Brain microvascular endothelial cell (primary cell): ENCODE results near the gene SNTA1.
"Not testable (repeated sequence)": the region's sequence is repeated elsewhere in the genome, so short reads cannot be mapped to it uniquely, and the experiment has no call there.

Experiments
- DNase-seq: peaks from one replicate; pipeline ENCODE4 v3.0.0-alpha.2; 2020
- H3K27ac ChIP-seq: fragments of 250-450 bp; sonication (Bioruptor Pico); 2 replicates; pipeline ENCODE4 v1.5.1; 2020; ENCODE audit warnings: mild to moderate bottlenecking, moderate library complexity
- H3K27me3 ChIP-seq: fragments of 250-450 bp; sonication (Bioruptor Pico); replicated peaks from 2 replicates; pipeline ENCODE4 v1.5.1; 2020; ENCODE audit warnings: mild to moderate bottlenecking
- H3K36me3 ChIP-seq: fragments of 250-450 bp; sonication (Bioruptor Pico); replicated peaks from 2 replicates; pipeline ENCODE4 v1.5.1; 2020; ENCODE audit warnings: mild to moderate bottlenecking
- H3K4me3 ChIP-seq: 2 replicates; pipeline ENCODE4 v1.5.1; 2011; ENCODE audit warnings: low read depth, mild to moderate bottlenecking, control low read depth, low read length, moderate library complexity
- in situ Hi-C: cut with HindIII; loops from 2 replicates; pipeline ENCODE4 v1.10.0; 2017; ENCODE audit warnings: low sequenced_read_pairs, low pct_ligation_motif_present
- TF ChIP-seq, protein P1 (sequence below): IDR thresholded peaks from 2 replicates; pipeline ENCODE4 v1.5.1; 2011; ENCODE audit warnings: low read depth, mild to moderate bottlenecking, moderate library complexity, low read length, control low read depth, inconsistent platforms; ENCODE audit errors: missing control alignments

Gene SNTA1

DNA sequence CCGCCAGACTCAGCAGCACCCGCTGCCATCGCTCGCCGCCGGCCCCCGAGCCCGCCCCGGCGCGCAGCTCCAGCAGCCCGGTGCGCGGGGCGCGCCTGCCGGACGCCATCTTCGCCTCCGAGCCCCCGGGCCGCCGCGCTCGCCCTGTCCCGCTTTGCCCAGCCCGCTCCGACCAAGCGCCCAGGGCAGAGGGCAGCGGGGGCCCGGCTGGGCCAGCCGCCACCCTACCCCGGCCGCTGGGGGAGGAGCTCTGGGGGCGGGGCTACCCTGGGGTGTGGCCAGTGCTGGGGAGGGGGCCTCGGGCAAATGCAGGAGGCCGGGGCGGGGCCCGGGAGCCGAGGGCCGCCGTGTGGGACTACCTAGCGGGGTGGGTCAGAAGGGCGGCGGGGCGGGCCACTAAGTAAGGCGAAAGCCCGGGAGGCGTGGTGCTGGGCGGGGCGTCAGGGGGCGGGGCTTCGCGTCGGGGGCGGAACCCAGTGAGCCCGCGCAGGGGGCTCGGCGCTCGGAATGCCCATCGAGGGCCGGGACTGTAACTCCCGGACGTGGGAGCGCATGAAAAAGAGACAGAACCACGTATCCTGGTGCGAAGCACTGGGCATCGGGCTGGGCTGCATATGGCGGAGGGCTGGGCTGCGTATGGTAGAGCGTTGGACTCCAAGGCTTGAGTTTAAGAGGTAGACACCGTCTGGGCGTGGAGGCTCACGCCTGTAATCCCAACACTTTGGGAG lies at the start of gene SNTA1:
Gene SNTA1, minus strand, starts transcription at position 252 of the 728 bp plus-strand sequence. Its CDS starts 143 bp downstream, at position 109.
- in situ Hi-C loops: no loop called here
- H3K27ac ChIP-seq: no peak within 1 kb of the TSS
- DNase-seq: peak; percentile 32
- H3K27me3 ChIP-seq: no peaks in the 10 kb centered on the region
- no peaks in the 10 kb centered on the region for H3K36me3 ChIP-seq
- H3K4me3 ChIP-seq: peak within 1 kb of the TSS; percentile 72
- TF ChIP-seq, protein P1, sequence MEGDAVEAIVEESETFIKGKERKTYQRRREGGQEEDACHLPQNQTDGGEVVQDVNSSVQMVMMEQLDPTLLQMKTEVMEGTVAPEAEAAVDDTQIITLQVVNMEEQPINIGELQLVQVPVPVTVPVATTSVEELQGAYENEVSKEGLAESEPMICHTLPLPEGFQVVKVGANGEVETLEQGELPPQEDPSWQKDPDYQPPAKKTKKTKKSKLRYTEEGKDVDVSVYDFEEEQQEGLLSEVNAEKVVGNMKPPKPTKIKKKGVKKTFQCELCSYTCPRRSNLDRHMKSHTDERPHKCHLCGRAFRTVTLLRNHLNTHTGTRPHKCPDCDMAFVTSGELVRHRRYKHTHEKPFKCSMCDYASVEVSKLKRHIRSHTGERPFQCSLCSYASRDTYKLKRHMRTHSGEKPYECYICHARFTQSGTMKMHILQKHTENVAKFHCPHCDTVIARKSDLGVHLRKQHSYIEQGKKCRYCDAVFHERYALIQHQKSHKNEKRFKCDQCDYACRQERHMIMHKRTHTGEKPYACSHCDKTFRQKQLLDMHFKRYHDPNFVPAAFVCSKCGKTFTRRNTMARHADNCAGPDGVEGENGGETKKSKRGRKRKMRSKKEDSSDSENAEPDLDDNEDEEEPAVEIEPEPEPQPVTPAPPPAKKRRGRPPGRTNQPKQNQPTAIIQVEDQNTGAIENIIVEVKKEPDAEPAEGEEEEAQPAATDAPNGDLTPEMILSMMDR: no peak

GRCh38 chr20:33490934-33491656 lies 47.5 kb upstream of the SNTA1 start:
- TF ChIP-seq, protein P1: no peak
- Histone ChIP-seq H3K27ac (no peak overlapping the region), H3K4me3 (peak overlapping the region; percentile 76), H3K27me3 (no peaks in the 10 kb centered on the region), H3K36me3 (no peaks in the 10 kb centered on the region)
- in situ Hi-C loops: no loop called here
- no peak for DNase-seq

DNA sequence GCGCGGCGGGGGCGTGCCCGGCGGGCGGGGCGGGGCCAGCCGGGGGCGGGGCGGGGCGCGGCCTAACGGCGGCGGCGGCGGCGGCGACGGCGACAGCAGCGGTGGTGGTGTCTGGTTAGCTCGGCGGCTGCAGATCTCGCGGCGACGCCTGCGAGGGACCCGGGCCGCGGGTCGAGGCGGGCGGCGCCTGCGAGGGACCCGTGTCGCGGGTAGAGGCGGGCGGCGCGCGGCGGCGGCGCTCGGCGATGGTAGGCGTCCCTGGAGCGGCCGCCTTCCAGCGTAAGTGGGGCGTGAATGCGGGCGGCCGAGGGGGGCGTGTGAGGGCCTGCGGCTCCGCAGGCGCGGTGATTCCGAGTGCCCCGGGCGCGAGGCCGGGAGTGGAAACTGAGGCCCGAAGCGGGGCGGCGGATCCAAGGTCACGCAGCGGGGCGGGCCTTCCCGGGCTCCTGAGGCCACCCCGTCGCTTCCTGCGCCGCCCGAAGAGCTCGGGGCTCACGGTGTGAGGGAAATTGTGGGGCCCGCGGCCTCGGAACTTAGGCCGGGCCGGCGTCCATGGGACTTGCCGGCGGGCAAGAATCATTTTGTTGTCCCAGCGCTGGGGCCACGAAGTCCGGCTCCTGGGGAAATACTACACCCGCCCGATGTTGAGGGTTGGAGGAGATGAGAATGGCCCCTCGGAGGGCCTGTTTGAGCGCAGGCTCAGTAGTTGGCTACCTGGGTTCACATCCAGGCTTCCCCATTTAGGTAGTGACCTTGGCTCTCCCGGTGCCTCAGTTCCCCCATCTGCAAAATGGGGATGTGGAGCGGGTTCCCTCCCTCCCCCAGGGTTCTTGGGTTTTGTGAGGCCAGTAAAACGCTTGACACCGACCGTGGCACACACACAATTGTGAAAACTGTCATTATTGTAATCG lies 46.7 kb upstream of the SNTA1 start, which contains the start of gene CBFA2T2:
Gene CBFA2T2, plus strand, starts transcription at position 74 of the 911 bp plus-strand sequence. Its CDS starts 172 bp downstream, at position 246.
- peak within 1 kb of the TSS; percentile 83 for H3K27ac ChIP-seq
- H3K4me3 ChIP-seq: peak within 1 kb of the TSS; percentile 76
- DNase-seq: peak; percentile 37
- in situ Hi-C loops: no loop called here
- H3K27me3 ChIP-seq: no peaks in the 10 kb centered on the region
- TF ChIP-seq, protein P1: no peak
- no peaks in the 10 kb centered on the region for H3K36me3 ChIP-seq

DNA sequence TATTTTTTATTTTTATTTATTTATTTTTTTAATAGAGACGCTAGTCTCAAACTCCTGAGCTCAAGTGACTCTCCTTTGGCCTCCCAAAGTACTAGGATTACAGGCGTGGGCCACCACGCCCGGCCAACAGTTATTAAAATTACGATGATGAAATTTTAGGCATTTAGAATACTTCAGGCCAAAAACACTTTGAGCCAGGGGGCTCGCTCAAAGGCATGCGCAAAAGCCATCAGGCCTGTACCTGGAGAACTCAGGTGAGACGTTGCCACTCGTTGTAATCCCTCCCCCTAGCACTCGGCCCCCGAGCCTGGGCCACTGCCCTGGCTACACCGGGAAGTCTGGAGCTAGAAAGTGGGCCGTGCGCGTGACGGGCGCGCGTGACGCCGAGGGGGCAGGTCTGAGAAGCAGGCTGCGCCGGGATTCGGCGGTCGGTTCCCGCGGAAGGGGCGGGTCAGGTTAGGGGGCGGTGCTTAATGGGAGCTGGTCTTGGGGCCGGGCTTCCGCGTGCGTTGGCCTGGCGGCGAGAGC lies 46.0 kb upstream of the SNTA1 start:
- in situ Hi-C loops: no loop called here
- peak overlapping the region; percentile 60 for H3K4me3 ChIP-seq
- H3K27me3 ChIP-seq: no peaks in the 10 kb centered on the region
- H3K27ac ChIP-seq: peak overlapping the region; percentile 83
- TF ChIP-seq, protein P1: no peak
- no peaks in the 10 kb centered on the region for H3K36me3 ChIP-seq
- peak; percentile 95 for DNase-seq

DNA sequence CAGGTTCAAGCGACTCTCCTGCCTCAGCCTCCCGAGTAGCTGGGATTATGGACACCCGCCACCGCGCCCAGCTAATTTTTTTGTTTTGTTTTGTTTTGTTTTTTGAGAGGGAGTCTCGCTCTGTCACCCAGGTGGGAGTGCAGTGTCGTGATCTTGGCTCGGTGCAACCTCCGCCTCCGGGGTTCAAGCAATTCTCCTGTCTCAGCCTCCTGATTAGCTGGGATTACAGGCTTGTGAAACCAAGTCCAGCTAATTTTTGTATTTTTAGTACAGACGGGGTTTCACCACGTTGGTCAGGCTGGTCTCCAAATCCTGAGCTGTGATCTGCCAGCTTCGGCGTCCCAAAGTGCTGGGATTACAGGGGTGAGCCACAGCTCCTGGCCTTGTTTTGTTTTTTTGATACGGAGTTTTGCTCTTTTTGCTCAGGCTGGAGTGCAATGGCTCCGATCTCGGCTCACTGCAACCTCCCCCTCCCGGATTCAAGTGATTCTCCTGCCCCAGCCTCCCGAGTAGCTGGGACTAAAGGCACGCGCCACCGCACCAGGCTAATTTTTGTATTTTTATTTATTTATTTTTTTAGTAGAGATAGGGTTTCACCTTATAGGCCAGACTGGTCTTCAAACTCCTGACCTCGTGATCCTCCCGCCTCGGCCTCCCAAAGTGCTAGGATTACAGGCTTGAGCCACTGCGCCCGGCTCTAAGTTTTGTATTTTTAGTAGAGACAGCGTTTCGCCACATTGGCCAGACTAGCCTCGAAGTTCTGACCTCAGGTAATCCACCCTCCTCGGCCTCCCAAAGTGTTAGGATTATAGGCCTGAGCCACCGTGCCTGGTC lies 45.3 kb upstream of the SNTA1 start:
- peak overlapping the region; percentile 60 for H3K4me3 ChIP-seq
- in situ Hi-C loops, DNase-seq, H3K36me3 ChIP-seq, H3K27me3 ChIP-seq: not testable (repeated sequence)
- peak overlapping the region; percentile 83 for H3K27ac ChIP-seq
